Sigmoid colon (tissue), 4 donors: ENCODE data around the gene MAT1A.

Source experiments
- EP300 ChIP-seq, 4 donors: sonication (generic); formaldehyde crosslinking; IDR thresholded peaks; one replicate each; pipeline ENCODE4 v1.6.1; 2017; ENCODE audit warnings: antibody characterized with exemption in 4 of 4
- POLR2A ChIP-seq, 2 donors: fragments of 450-650 bp; IDR thresholded peaks; one replicate each; pipeline ENCODE4 v1.6.1; 2016; ENCODE audit warnings: antibody characterized with exemption in 2 of 2, mild to moderate bottlenecking in 2 of 2, moderate library complexity in 2 of 2
- TF ChIP-seq, protein P1 (sequence below), 4 experiments: fragments of 450-650 bp in 3 of 4; fragments of 200-600 bp in 1 of 4; IDR thresholded peaks; one replicate each; pipeline ENCODE4 v1.5.1; 2016 to 2019; ENCODE audit warnings: antibody characterized with exemption in 4 of 4, mild to moderate bottlenecking in 3 of 4, moderate library complexity in 2 of 4

DNA sequence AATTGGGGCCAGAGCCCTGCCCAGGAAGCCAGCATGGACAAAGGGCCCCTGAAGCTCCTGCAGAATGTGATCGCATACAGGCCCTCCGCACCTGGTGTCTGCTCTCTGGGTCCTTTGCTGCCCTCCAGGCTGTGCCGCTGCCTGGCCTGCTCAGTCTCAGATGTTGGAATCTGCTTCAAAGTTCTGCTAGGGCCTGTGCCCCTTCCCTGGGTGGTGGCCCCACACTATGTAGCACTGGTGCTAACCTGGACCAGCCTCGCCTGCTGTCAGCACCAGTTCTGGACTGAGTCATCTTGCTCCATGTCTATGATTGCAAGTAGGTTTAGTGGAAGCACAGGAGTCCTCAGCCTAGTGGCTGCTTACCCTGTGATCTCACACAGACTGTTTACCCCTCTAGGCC, 6.3 kb downstream of the MAT1A start:
- TF ChIP-seq POLR2A (IDR thresholded peaks at IDR 0.05) = no peak
- TF ChIP-seq, protein P1, sequence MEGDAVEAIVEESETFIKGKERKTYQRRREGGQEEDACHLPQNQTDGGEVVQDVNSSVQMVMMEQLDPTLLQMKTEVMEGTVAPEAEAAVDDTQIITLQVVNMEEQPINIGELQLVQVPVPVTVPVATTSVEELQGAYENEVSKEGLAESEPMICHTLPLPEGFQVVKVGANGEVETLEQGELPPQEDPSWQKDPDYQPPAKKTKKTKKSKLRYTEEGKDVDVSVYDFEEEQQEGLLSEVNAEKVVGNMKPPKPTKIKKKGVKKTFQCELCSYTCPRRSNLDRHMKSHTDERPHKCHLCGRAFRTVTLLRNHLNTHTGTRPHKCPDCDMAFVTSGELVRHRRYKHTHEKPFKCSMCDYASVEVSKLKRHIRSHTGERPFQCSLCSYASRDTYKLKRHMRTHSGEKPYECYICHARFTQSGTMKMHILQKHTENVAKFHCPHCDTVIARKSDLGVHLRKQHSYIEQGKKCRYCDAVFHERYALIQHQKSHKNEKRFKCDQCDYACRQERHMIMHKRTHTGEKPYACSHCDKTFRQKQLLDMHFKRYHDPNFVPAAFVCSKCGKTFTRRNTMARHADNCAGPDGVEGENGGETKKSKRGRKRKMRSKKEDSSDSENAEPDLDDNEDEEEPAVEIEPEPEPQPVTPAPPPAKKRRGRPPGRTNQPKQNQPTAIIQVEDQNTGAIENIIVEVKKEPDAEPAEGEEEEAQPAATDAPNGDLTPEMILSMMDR (IDR thresholded peaks at IDR 0.05) = no peak
- no peak for TF ChIP-seq EP300 (IDR thresholded peaks at IDR 0.05)
